GM12878 (cell line): ENCODE data around the gene SOX9. TPM values are rescaled to one million over a fixed set of nuclear protein-coding genes. Genes with fewer than 3 reads are reported as not detected.
"Not testable (repeated sequence)": the region's sequence is repeated elsewhere in the genome, so short reads cannot be mapped to it uniquely, and the experiment has no call there.

Experiments used
- ATAC-seq: fragments of 200-7000 bp; cut with Tn5 transposase; 3 replicates; pipeline ENCODE4 v1.9.1; 2020; ENCODE audit warnings: mild to moderate bottlenecking, moderate library complexity
- BruUV-seq: library from RNA; stranded (reverse); fragments of 400-500 nt; replicated peaks from 2 replicates; lab custom pipeline; 2021; lab: Mats Ljungman, UMichigan
- CTCF ChIA-PET: fragments of 300-600 bp; sonication (Branson Sonifier 250); formaldehyde crosslinking; extraction: SDS; loops from one replicate; lab custom pipeline; 2021; ENCODE audit warnings: inconsistent platforms; lab: Yijun Ruan, JAX
- POLR2A ChIA-PET: fragments of 350-600 bp; formaldehyde crosslinking; extraction: SDS; loops from one replicate; lab custom pipeline; 2021; ENCODE audit warnings: inconsistent platforms; lab: Charles Lee
- RAD21 ChIA-PET: fragments of 300-600 bp; sonication (Branson Sonifier 250); formaldehyde crosslinking; loops from one replicate; lab custom pipeline; 2023; ENCODE audit warnings: antibody characterized with exemption; ENCODE audit not compliant: unreplicated experiment; lab: Charles Lee
- SMC1A ChIA-PET: fragments of 300-600 bp; sonication (Branson Sonifier 250); formaldehyde crosslinking; loops from one replicate; lab custom pipeline; 2023; ENCODE audit not compliant: unreplicated experiment, uncharacterized antibody; lab: Charles Lee
- DNase-seq: peaks from one replicate; pipeline ENCODE4 v3.0.0-alpha.2; 2011; ENCODE audit warnings: low read depth, low spot score
- FAIRE-seq: peaks from 3 replicates; lab custom pipeline; 2011; peaks lifted over from hg19 to GRCh38; lab: Jason Lieb, UNC
- H2AFZ ChIP-seq: 2 replicates; pipeline ENCODE4 v1.6.0; 2011; ENCODE audit warnings: low read depth, low read length, control low read depth; ENCODE audit not compliant: control insufficient read depth
- H3K27ac ChIP-seq: 2 replicates; pipeline ENCODE4 v1.5.1; 2011; ENCODE audit warnings: control low read depth; ENCODE audit not compliant: control insufficient read depth, insufficient read depth
- H3K27me3 ChIP-seq, 2 experiments: replicated peaks in 1 of 2; 2 replicates each; pipeline versions ENCODE4 v1.6.0 to v1.6.1; 2011; ENCODE audit warnings: low read length in 1 of 2; ENCODE audit not compliant: control insufficient read depth in 2 of 2, insufficient read depth in 2 of 2
- H3K36me3 ChIP-seq, 2 experiments: 2 replicates each; pipeline ENCODE4 v1.5.1; 2011; ENCODE audit warnings: low read length in 1 of 2; ENCODE audit not compliant: control insufficient read depth in 2 of 2, insufficient read depth in 2 of 2
- H3K4me1 ChIP-seq: 2 replicates; pipeline ENCODE4 v1.6.1; 2011; ENCODE audit warnings: mild to moderate bottlenecking, low read length, moderate library complexity, mixed read lengths; ENCODE audit not compliant: control insufficient read depth, insufficient read depth
- H3K4me2 ChIP-seq: 2 replicates; pipeline ENCODE4 v1.6.0; 2011; ENCODE audit warnings: control low read depth; ENCODE audit not compliant: control insufficient read depth, insufficient read depth
- H3K4me3 ChIP-seq: fragments of 200-600 bp; sonication (generic); 2 replicates; pipeline ENCODE4 v1.5.1; 2016
- H3K79me2 ChIP-seq: 2 replicates; pipeline ENCODE4 v1.6.0; 2011; ENCODE audit warnings: low read length; ENCODE audit not compliant: control insufficient read depth, insufficient read depth
- H3K9ac ChIP-seq: 2 replicates; pipeline ENCODE4 v1.8.0; 2011; ENCODE audit warnings: low read length, control low read depth, mixed read lengths; ENCODE audit not compliant: control insufficient read depth, insufficient read depth
- H3K9me3 ChIP-seq: replicated peaks from 3 replicates; pipeline ENCODE4 v1.5.1; 2011; ENCODE audit warnings: mild to moderate bottlenecking, low read length; ENCODE audit not compliant: control insufficient read depth, insufficient read depth
- H4K20me1 ChIP-seq: 2 replicates; pipeline ENCODE4 v1.6.0; 2011; ENCODE audit not compliant: control insufficient read depth, insufficient read depth
- HDAC6 ChIP-seq: fragments of 200-600 bp; sonication (generic); IDR thresholded peaks from one replicate; pipeline ENCODE4 v1.8.0; 2017; ENCODE audit warnings: antibody characterized with exemption; ENCODE audit not compliant: unreplicated experiment
- NR2C1 ChIP-seq: fragments of 450-650 bp; IDR thresholded peaks from 2 replicates; pipeline ENCODE4 v1.6.1; 2017; ENCODE audit warnings: antibody characterized with exemption, mild to moderate bottlenecking, moderate library complexity
- RAD51 ChIP-seq: fragments of 450-650 bp; IDR thresholded peaks from 2 replicates; pipeline ENCODE4 v1.6.1; 2016; ENCODE audit warnings: moderate library complexity, mild to moderate bottlenecking, inconsistent platforms
- SIX5 ChIP-seq: IDR thresholded peaks from 2 replicates; pipeline ENCODE4 v1.6.1; 2011; ENCODE audit warnings: mild to moderate bottlenecking, low read depth, low read length, moderate library complexity; ENCODE audit not compliant: severe bottlenecking
- SREBF2 ChIP-seq: IDR thresholded peaks from 2 replicates; pipeline ENCODE4 v1.6.1; 2012; ENCODE audit warnings: mild to moderate bottlenecking, low read length
- WGBS: methylation state at CpG from one replicate; pipeline ENCODE4 v1.1.6; 2016; ENCODE audit warnings: low lambda C conversion rate; ENCODE audit not compliant: insufficient replicate concordance, insufficient coverage; ENCODE audit errors: missing lambda C conversion rate; 5-methylcytosine and 5-hydroxymethylcytosine counted together
- in situ Hi-C: fragments of 300-500 bp; cut with MboI; formaldehyde crosslinking; loops from 9 replicates; pipeline ENCODE4 v1.14.3; 2018; ENCODE audit warnings: mixed read lengths
- intact Hi-C: fragments of 100-400 bp; cut with micrococcal nuclease; formaldehyde crosslinking; loops from one replicate; pipeline ENCODE4 v1.14.2; 2022; ENCODE audit not compliant: unreplicated experiment
- polyA plus RNA-seq, 11 experiments: library from polyadenylated mRNA; depleted of rRNA in 4 of 11; unstranded in 6 of 11; stranded (reverse) in 5 of 11; fragments of >200 nt; fragmentation: Nextera tagmentation in 4 of 11; fragmentation: Illumina TruSeq in 1 of 11; extraction: Ambion mirVana in 4 of 11; extraction: Trizol in 1 of 11; gene quantifications; 1 replicate in 1 of 11; 2 replicates in 10 of 11; pipeline versions ENCODE4 v1.2.1 to v1.2.3, GENCODE V29; 2011 to 2016; ENCODE audit warnings: inconsistent platforms in 2 of 11, missing spikeins in 2 of 11, low read depth in 1 of 11
- total RNA-seq, 4 experiments: library from RNA; depleted of rRNA in 3 of 4; stranded (reverse); fragments of >200 nt in 3 of 4; fragmentation: Illumina TruSeq in 1 of 4; extraction: Trizol in 1 of 4; gene quantifications; 2 replicates each; pipeline versions ENCODE4 v1.2.1 to v1.2.3, GENCODE V29; 2013 to 2021
- TF ChIP-seq, protein P1 (sequence below): fragments of 450-650 bp; IDR thresholded peaks from 2 replicates; pipeline ENCODE4 v1.6.1; 2017; ENCODE audit warnings: mild to moderate bottlenecking, moderate library complexity
- TF ChIP-seq, protein P2 (sequence below): IDR thresholded peaks from 2 replicates; pipeline ENCODE4 v1.6.1; 2012; ENCODE audit warnings: low read depth, low read length, improper control_type of control experiment
- TF ChIP-seq, protein P3 (sequence below): IDR thresholded peaks from 2 replicates; pipeline ENCODE4 v1.6.1; 2011; ENCODE audit warnings: low read depth, low read length, improper control_type of control experiment, borderline replicate concordance

Gene SOX9
- total and polyA plus RNA-seq, 10 of the 15 experiments (the other 5 are each of a cell fraction or from before 2014, with no cell fraction given): 1.2 to 19.0 (median 5.5) TPM

DNA sequence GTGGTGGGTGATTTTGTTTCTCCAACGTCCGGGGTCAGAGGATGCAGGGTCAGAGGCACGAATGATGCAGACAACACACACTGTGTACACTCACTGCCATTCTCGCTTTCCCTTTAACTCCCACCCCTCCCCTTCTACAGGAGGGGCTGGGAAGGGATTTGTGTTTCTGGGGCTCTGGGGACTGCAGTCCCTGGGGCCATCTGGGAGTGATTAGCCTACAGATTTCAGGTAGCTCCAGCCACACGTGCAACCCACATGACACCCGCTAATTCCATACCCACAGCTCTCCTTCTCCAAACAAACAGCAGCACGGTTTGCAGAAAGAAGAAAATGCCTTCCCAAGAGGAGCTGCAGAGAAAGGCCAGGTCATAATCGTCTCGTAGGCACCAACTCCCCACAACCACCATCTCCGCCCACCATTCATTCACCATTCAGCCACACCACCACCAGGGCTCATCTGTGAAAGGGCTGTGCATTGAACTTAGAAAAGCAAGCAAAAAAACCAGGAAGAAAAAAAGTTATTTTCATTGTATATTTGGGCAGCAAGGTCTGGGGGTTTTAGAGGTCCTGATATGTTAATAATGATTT is 9.4 kb upstream of the SOX9 start (continued):
- TF ChIP-seq, protein P1, sequence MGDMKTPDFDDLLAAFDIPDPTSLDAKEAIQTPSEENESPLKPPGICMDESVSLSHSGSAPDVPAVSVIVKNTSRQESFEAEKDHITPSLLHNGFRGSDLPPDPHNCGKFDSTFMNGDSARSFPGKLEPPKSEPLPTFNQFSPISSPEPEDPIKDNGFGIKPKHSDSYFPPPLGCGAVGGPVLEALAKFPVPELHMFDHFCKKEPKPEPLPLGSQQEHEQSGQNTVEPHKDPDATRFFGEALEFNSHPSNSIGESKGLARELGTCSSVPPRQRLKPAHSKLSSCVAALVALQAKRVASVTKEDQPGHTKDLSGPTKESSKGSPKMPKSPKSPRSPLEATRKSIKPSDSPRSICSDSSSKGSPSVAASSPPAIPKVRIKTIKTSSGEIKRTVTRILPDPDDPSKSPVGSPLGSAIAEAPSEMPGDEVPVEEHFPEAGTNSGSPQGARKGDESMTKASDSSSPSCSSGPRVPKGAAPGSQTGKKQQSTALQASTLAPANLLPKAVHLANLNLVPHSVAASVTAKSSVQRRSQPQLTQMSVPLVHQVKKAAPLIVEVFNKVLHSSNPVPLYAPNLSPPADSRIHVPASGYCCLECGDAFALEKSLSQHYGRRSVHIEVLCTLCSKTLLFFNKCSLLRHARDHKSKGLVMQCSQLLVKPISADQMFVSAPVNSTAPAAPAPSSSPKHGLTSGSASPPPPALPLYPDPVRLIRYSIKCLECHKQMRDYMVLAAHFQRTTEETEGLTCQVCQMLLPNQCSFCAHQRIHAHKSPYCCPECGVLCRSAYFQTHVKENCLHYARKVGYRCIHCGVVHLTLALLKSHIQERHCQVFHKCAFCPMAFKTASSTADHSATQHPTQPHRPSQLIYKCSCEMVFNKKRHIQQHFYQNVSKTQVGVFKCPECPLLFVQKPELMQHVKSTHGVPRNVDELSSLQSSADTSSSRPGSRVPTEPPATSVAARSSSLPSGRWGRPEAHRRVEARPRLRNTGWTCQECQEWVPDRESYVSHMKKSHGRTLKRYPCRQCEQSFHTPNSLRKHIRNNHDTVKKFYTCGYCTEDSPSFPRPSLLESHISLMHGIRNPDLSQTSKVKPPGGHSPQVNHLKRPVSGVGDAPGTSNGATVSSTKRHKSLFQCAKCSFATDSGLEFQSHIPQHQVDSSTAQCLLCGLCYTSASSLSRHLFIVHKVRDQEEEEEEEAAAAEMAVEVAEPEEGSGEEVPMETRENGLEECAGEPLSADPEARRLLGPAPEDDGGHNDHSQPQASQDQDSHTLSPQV: no peak
- TF ChIP-seq SIX5: no peak
- TF ChIP-seq, protein P2, sequence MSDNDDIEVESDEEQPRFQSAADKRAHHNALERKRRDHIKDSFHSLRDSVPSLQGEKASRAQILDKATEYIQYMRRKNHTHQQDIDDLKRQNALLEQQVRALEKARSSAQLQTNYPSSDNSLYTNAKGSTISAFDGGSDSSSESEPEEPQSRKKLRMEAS: no peak
- TF ChIP-seq HDAC6: no peak
- TF ChIP-seq NR2C1: no peak
- no peak for TF ChIP-seq SREBF2
- no peak for TF ChIP-seq RAD51
- TF ChIP-seq, protein P3, sequence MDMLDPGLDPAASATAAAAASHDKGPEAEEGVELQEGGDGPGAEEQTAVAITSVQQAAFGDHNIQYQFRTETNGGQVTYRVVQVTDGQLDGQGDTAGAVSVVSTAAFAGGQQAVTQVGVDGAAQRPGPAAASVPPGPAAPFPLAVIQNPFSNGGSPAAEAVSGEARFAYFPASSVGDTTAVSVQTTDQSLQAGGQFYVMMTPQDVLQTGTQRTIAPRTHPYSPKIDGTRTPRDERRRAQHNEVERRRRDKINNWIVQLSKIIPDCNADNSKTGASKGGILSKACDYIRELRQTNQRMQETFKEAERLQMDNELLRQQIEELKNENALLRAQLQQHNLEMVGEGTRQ: no peak

DNA sequence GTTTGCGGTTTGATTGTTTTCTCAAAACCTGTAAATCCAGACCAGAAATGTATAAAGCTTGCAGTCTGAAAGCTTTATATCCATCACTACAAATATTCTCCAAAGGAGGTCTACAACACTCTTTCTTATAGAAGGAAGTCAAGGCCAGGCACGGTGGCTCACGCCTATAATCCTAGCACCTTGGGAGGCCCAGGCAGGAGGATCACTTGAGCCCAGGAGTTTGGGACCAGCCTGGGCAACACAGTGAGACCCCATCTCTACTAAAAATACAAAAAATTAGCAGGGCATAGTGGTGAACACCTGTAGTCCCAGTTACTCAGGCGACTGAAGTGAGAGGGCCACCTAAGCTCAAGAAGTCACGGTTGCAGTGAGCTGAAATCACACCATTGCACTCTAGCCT is 8.9 kb upstream of the SOX9 start:
- ChIA-PET POLR2A (interaction anchor here (0.7 kb wide), 2 partner anchors 54 to 401 kb away, joined by 5 read pairs; no protein-coding TSS in a partner anchor), RAD21 (interaction anchor here (0.6 to 1.7 kb wide), 3 partner anchors 9 to 347 kb away, joined by 4 to 5 read pairs (median 4); partner anchors contain the start of gene SOX9), CTCF (interaction anchor here (0.9 to 1.4 kb wide), 2 partner anchors 154 to 228 kb away, joined by 3 read pairs; no protein-coding TSS in a partner anchor), SMC1A (interaction anchor here (1.0 to 1.2 kb wide), 2 partner anchors 12 to 148 kb away, joined by 3 read pairs; no protein-coding TSS in a partner anchor)
- 73% methylated on average over 5 of the region's 5 CpGs for WGBS
- DNase-seq, H3K4me3 ChIP-seq, H3K9me3 ChIP-seq, H2AFZ ChIP-seq, H4K20me1 ChIP-seq, ATAC-seq, H3K4me2 ChIP-seq, H3K79me2 ChIP-seq, H3K9ac ChIP-seq, H3K36me3 ChIP-seq, H3K27me3 ChIP-seq, BruUV-seq, H3K27ac ChIP-seq, H3K4me1 ChIP-seq, FAIRE-seq, intact Hi-C loops: not testable (repeated sequence)
- in situ Hi-C loops: loop anchor here (10.0 kb wide), 1 partner anchor 647 kb away; no protein-coding TSS in a partner anchor
